ENCODE measurements around the gene NTN5.

DNA sequence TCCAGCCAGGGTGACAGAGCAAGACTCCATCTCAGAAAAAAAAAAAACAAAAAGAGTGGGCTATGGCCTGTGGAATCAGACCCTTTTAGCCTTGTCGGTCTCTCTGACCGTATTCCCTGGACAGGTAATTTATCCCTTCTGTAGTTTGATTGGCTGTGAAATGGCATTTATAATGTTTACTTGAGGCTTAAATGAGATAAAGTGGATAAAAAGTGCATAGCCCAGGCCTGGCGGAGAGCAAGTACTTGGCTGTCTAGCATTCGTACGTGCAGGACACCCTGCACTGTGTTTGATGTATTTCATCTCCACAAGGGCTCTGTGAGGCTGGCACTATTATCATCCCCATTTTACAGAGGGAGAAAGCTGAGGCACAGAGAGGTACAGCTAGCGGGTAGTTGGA is 7.0 kb downstream of the NTN5 start:
- TF ChIP-seq MXI1 (IDR thresholded peaks at IDR 0.05; ENCODE audit: borderline replicate concordance, low read depth, low read length), result no peak
- no peak for TF ChIP-seq CEBPB (IDR thresholded peaks at IDR 0.05; ENCODE audit: low read depth, low read length)
- no peak for TF ChIP-seq CTCF (conservative IDR thresholded peaks at IDR 0.05; ENCODE audit: low read depth, low read length)
- TF ChIP-seq SMC3 (IDR thresholded peaks at IDR 0.05; ENCODE audit: low read depth, low read length), result no peak
- TF ChIP-seq RFX5 (IDR thresholded peaks at IDR 0.05; ENCODE audit: low read depth, low read length), result no peak
- no peak for TF ChIP-seq POLR2A (IDR thresholded peaks at IDR 0.05; ENCODE audit: low read depth, low read length)

Measured in IMR-90 (cell line).